ENCODE data around the gene RNF111.
"Not testable (repeated sequence)": the region's sequence is repeated elsewhere in the genome, so short reads cannot be mapped to it uniquely, and the experiment has no call there.

RNF111 gene

GRCh38 chr15:59124261-59124660 is 136.8 kb downstream of the RNF111 start:
- in situ Hi-C loops (cut with HindIII; ENCODE audit: low sequenced_read_pairs), result no loop called here

GRCh38 chr15:59125683-59126082 is 138.2 kb downstream of the RNF111 start:
- in situ Hi-C loops (cut with HindIII; ENCODE audit: low sequenced_read_pairs), result not testable (repeated sequence)

GRCh38 chr15:59127255-59127654 is 139.8 kb downstream of the RNF111 start:
- in situ Hi-C loops (cut with HindIII; ENCODE audit: low sequenced_read_pairs), result not testable (repeated sequence)

- in situ Hi-C loops (cut with HindIII; ENCODE audit: low sequenced_read_pairs), result no loop called here
Observed at GRCh38 chr15:59131456-59131855, 144.0 kb downstream of the RNF111 start.

GRCh38 chr15:59131969-59132562 is 144.6 kb downstream of the RNF111 start:
- in situ Hi-C loops (cut with HindIII; ENCODE audit: low sequenced_read_pairs), result no loop called here

GRCh38 chr15:59133929-59134427 is 146.5 kb downstream of the RNF111 start:
- in situ Hi-C loops (cut with HindIII; ENCODE audit: low sequenced_read_pairs), result no loop called here

- in situ Hi-C loops (cut with HindIII; ENCODE audit: low sequenced_read_pairs), result no loop called here
Observed at GRCh38 chr15:59137566-59137965, 150.1 kb downstream of the RNF111 start.

GRCh38 chr15:59138243-59138642 is 150.8 kb downstream of the RNF111 start:
- in situ Hi-C loops (cut with HindIII; ENCODE audit: low sequenced_read_pairs), result no loop called here

GRCh38 chr15:59140422-59141226 is 153.2 kb downstream of the RNF111 start:
- in situ Hi-C loops (cut with HindIII; ENCODE audit: low sequenced_read_pairs), result no loop called here

GRCh38 chr15:59143281-59143680 is 155.8 kb downstream of the RNF111 start:
- in situ Hi-C loops (cut with HindIII; ENCODE audit: low sequenced_read_pairs), result no loop called here

- in situ Hi-C loops (cut with HindIII; ENCODE audit: low sequenced_read_pairs), result not testable (repeated sequence)
Observed at GRCh38 chr15:59144594-59144993, 157.1 kb downstream of the RNF111 start.

Measured in endothelial cell of hepatic sinusoid (primary cell).